GM12878 (cell line): Measurements from ENCODE around the gene SLC1A1. TPM values are rescaled to one million over a fixed set of nuclear protein-coding genes. Genes with fewer than 3 reads are reported as not detected.
"Not testable (repeated sequence)": the region's sequence is repeated elsewhere in the genome, so short reads cannot be mapped to it uniquely, and the experiment has no call there.

Experiments
- ATAC-seq: fragments of 200-7000 bp; cut with Tn5 transposase; 3 replicates; pipeline ENCODE4 v1.9.1; 2020; ENCODE audit warnings: mild to moderate bottlenecking, moderate library complexity
- BruUV-seq: library from RNA; stranded (reverse); fragments of 400-500 nt; replicated peaks from 2 replicates; lab custom pipeline; 2021; lab: Mats Ljungman, UMichigan
- CTCF ChIA-PET: fragments of 300-600 bp; sonication (Branson Sonifier 250); formaldehyde crosslinking; extraction: SDS; loops from one replicate; lab custom pipeline; 2021; ENCODE audit warnings: inconsistent platforms; lab: Yijun Ruan, JAX
- POLR2A ChIA-PET: fragments of 350-600 bp; formaldehyde crosslinking; extraction: SDS; loops from one replicate; lab custom pipeline; 2021; ENCODE audit warnings: inconsistent platforms; lab: Charles Lee
- RAD21 ChIA-PET: fragments of 300-600 bp; sonication (Branson Sonifier 250); formaldehyde crosslinking; loops from one replicate; lab custom pipeline; 2023; ENCODE audit warnings: antibody characterized with exemption; ENCODE audit not compliant: unreplicated experiment; lab: Charles Lee
- SMC1A ChIA-PET: fragments of 300-600 bp; sonication (Branson Sonifier 250); formaldehyde crosslinking; loops from one replicate; lab custom pipeline; 2023; ENCODE audit not compliant: unreplicated experiment, uncharacterized antibody; lab: Charles Lee
- DNase-seq: peaks from one replicate; pipeline ENCODE4 v3.0.0-alpha.2; 2011; ENCODE audit warnings: low read depth, low spot score
- FAIRE-seq: peaks from 3 replicates; lab custom pipeline; 2011; peaks lifted over from hg19 to GRCh38; lab: Jason Lieb, UNC
- H2AFZ ChIP-seq: 2 replicates; pipeline ENCODE4 v1.6.0; 2011; ENCODE audit warnings: low read depth, low read length, control low read depth; ENCODE audit not compliant: control insufficient read depth
- H3K27ac ChIP-seq: 2 replicates; pipeline ENCODE4 v1.5.1; 2011; ENCODE audit warnings: control low read depth; ENCODE audit not compliant: control insufficient read depth, insufficient read depth
- H3K27me3 ChIP-seq, 2 experiments: replicated peaks in 1 of 2; 2 replicates each; pipeline versions ENCODE4 v1.6.0 to v1.6.1; 2011; ENCODE audit warnings: low read length in 1 of 2; ENCODE audit not compliant: control insufficient read depth in 2 of 2, insufficient read depth in 2 of 2
- H3K36me3 ChIP-seq, 2 experiments: 2 replicates each; pipeline ENCODE4 v1.5.1; 2011; ENCODE audit warnings: low read length in 1 of 2; ENCODE audit not compliant: control insufficient read depth in 2 of 2, insufficient read depth in 2 of 2
- H3K4me1 ChIP-seq: 2 replicates; pipeline ENCODE4 v1.6.1; 2011; ENCODE audit warnings: mild to moderate bottlenecking, low read length, moderate library complexity, mixed read lengths; ENCODE audit not compliant: control insufficient read depth, insufficient read depth
- H3K4me2 ChIP-seq: 2 replicates; pipeline ENCODE4 v1.6.0; 2011; ENCODE audit warnings: control low read depth; ENCODE audit not compliant: control insufficient read depth, insufficient read depth
- H3K4me3 ChIP-seq: fragments of 200-600 bp; sonication (generic); 2 replicates; pipeline ENCODE4 v1.5.1; 2016
- H3K79me2 ChIP-seq: 2 replicates; pipeline ENCODE4 v1.6.0; 2011; ENCODE audit warnings: low read length; ENCODE audit not compliant: control insufficient read depth, insufficient read depth
- H3K9ac ChIP-seq: 2 replicates; pipeline ENCODE4 v1.8.0; 2011; ENCODE audit warnings: low read length, control low read depth, mixed read lengths; ENCODE audit not compliant: control insufficient read depth, insufficient read depth
- H3K9me3 ChIP-seq: replicated peaks from 3 replicates; pipeline ENCODE4 v1.5.1; 2011; ENCODE audit warnings: mild to moderate bottlenecking, low read length; ENCODE audit not compliant: control insufficient read depth, insufficient read depth
- H4K20me1 ChIP-seq: 2 replicates; pipeline ENCODE4 v1.6.0; 2011; ENCODE audit not compliant: control insufficient read depth, insufficient read depth
- STAT1 ChIP-seq: fragments of 450-650 bp; conservative IDR thresholded peaks from 2 replicates; pipeline ENCODE4 v1.6.1; 2014; ENCODE audit warnings: antibody characterized with exemption, mild to moderate bottlenecking
- WGBS: methylation state at CpG from one replicate; pipeline ENCODE4 v1.1.6; 2016; ENCODE audit warnings: low lambda C conversion rate; ENCODE audit not compliant: insufficient replicate concordance, insufficient coverage; ENCODE audit errors: missing lambda C conversion rate; 5-methylcytosine and 5-hydroxymethylcytosine counted together
- in situ Hi-C: fragments of 300-500 bp; cut with MboI; formaldehyde crosslinking; loops from 9 replicates; pipeline ENCODE4 v1.14.3; 2018; ENCODE audit warnings: mixed read lengths
- intact Hi-C: fragments of 100-400 bp; cut with micrococcal nuclease; formaldehyde crosslinking; loops from one replicate; pipeline ENCODE4 v1.14.2; 2022; ENCODE audit not compliant: unreplicated experiment
- polyA plus RNA-seq, 11 experiments: library from polyadenylated mRNA; depleted of rRNA in 4 of 11; unstranded in 6 of 11; stranded (reverse) in 5 of 11; fragments of >200 nt; fragmentation: Nextera tagmentation in 4 of 11; fragmentation: Illumina TruSeq in 1 of 11; extraction: Ambion mirVana in 4 of 11; extraction: Trizol in 1 of 11; gene quantifications; 1 replicate in 1 of 11; 2 replicates in 10 of 11; pipeline versions ENCODE4 v1.2.1 to v1.2.3, GENCODE V29; 2011 to 2016; ENCODE audit warnings: inconsistent platforms in 2 of 11, missing spikeins in 2 of 11, low read depth in 1 of 11
- total RNA-seq, 4 experiments: library from RNA; depleted of rRNA in 3 of 4; stranded (reverse); fragments of >200 nt in 3 of 4; fragmentation: Illumina TruSeq in 1 of 4; extraction: Trizol in 1 of 4; gene quantifications; 2 replicates each; pipeline versions ENCODE4 v1.2.1 to v1.2.3, GENCODE V29; 2013 to 2021

Gene SLC1A1
- total and polyA plus RNA-seq, 10 of the 15 experiments (the other 5 are each of a cell fraction or from before 2014, with no cell fraction given): 4.2 to 24.9 (median 18.3) TPM

- POLR2A ChIA-PET, H3K36me3 ChIP-seq, DNase-seq, H3K4me3 ChIP-seq, H4K20me1 ChIP-seq, H3K9ac ChIP-seq, intact Hi-C loops, CTCF ChIA-PET, H3K27me3 ChIP-seq, BruUV-seq, H3K79me2 ChIP-seq, SMC1A ChIA-PET, H3K27ac ChIP-seq, H2AFZ ChIP-seq, RAD21 ChIA-PET, in situ Hi-C loops, FAIRE-seq, H3K9me3 ChIP-seq, ATAC-seq, H3K4me2 ChIP-seq, H3K4me1 ChIP-seq: not testable (repeated sequence)
- 62% methylated on average over 10 of the region's 15 CpGs for WGBS
Measured at GRCh38 chr9:4606033-4606432, 115.8 kb downstream of the SLC1A1 start.

DNA sequence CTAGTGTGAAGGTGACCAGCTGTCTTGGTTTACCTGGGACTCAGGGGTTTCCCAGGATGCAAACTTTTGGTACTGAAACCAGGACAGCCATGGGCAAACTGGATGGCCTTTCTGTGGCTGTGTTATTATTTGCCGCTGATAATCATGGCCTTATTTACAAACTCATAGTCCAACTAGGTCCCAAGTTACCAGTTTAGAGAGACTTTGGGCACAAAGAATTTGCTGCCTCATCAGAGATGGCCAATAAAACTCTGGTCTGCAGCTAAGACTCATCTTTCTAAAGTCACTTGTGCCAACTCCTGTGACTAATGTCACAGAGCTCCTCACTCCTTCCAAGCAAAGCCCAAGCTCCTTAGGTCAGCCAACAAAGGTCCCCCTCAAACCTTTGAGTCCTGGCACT lies 124.4 kb downstream of the SLC1A1 start:
- H3K9ac ChIP-seq: no peak overlapping the region
- DNase-seq (no peak), ATAC-seq (no peak), FAIRE-seq (no peak)
- H2AFZ ChIP-seq: no peak overlapping the region
- no peak for TF ChIP-seq STAT1
- no peaks in the 10 kb centered on the region for H3K79me2 ChIP-seq
- H3K4me2 ChIP-seq: no peak overlapping the region
- H3K36me3 ChIP-seq: no peaks in the 10 kb centered on the region
- 93% methylated on average over 1 of the region's 1 CpG for WGBS
- no peaks in the 10 kb centered on the region for H3K4me1 ChIP-seq
- no peak overlapping the region for H3K4me3 ChIP-seq
- ChIA-PET SMC1A (interaction anchor here (1.0 kb wide), 1 partner anchor 24 kb away, joined by 3 read pairs; no protein-coding TSS in a partner anchor), RAD21 (no interaction called here), CTCF (no interaction called here), POLR2A (no interaction called here)
- intact Hi-C loops: no loop called here
- no peaks in the 10 kb centered on the region for H3K9me3 ChIP-seq
- H4K20me1 ChIP-seq: no peaks in the 10 kb centered on the region
- H3K27ac ChIP-seq: no peak overlapping the region
- BruUV-seq: no TSS peak
- H3K27me3 ChIP-seq: no peaks in the 10 kb centered on the region
- in situ Hi-C loops: no loop called here
